ENCODE measurements around the gene HEBP2.
"Not testable (repeated sequence)": the region's sequence is repeated elsewhere in the genome, so short reads cannot be mapped to it uniquely, and the experiment has no call there.

Gene HEBP2, protein sequence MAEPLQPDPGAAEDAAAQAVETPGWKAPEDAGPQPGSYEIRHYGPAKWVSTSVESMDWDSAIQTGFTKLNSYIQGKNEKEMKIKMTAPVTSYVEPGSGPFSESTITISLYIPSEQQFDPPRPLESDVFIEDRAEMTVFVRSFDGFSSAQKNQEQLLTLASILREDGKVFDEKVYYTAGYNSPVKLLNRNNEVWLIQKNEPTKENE

DNA sequence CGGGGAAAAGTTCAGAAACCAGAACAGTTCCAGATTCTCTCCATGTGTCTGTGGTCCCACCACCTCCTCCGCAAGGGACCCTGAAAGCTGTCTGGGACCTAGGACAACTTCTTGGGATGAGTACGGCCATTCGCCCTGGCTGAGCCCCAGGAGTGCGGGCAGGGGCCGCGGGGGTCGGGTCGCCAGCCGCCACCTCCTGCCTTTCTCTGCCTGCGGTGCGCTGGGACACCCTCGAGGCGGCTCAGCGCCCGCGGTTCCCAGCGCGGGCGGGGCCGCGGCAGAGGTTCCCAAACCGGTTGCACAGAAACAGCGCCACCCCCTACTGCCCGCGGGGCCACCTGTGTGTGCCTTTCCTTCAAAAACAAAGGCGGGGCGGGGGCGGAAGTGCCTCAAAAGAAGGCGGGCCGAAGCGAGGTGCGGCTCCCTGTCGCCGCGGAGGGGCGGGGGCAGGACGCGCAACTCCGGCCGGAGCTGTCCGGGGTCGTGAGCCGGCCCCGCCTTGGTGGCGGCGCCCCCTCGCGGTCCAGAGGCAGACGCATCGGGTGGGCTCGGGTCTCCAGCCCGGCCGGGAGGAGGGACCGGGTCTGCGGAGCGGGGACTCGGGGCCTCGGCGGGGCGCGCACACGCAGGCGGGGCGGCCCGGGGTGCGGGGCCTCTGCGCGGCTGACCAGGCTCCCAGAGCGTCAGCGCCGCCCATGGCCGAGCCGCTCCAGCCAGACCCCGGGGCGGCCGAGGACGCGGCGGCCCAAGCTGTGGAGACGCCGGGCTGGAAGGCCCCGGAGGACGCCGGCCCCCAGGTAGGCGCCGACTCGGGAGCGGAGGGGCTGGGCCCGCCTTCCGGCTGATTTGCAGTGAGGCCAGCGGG lies at the start of gene HEBP2:
Gene HEBP2, plus strand, starts transcription at position 423 of the 865 bp plus-strand sequence. Its CDS starts 273 bp downstream, at position 696.
- peak; percentile 90 to 91 for DNase-seq

DNA sequence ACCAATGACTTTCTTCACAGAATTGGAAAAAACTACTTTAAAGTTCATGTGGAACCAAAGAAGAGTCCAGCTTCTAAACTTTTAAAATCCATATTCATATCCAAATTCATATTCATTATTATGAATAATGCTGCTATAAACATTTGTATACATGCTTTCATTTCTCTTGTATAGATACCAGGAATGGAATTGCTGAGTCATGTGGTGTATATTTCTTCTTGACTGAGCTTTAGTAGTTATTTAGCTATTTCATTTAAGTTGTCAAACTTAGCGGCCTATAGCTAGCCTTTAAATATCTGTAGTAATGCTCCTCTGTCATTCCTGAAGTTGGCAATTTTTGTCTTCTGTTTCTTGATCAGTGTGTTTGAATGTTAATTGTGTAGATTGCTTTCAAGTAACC lies 46.1 kb upstream of the HEBP2 start:
- DNase-seq = no peak

DNA sequence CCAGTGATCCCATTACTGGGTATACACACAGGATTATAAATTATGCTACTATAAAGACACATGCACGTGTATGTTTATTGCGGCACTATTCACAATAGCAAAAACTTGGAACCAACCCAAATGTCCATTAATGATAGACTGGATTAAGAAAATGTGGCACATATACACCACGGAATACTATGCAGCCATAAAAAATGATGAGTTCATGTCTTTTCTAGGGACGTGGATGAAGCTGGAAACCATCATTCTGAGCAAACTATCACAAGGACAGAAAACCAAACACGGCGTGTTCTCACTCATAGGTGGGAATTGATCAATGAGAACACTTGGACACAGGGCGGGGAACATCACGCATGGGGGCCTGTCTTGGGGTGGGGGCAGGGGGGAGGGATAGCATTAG lies 35.3 kb upstream of the HEBP2 start:
- DNase-seq = not testable (repeated sequence)

DNA sequence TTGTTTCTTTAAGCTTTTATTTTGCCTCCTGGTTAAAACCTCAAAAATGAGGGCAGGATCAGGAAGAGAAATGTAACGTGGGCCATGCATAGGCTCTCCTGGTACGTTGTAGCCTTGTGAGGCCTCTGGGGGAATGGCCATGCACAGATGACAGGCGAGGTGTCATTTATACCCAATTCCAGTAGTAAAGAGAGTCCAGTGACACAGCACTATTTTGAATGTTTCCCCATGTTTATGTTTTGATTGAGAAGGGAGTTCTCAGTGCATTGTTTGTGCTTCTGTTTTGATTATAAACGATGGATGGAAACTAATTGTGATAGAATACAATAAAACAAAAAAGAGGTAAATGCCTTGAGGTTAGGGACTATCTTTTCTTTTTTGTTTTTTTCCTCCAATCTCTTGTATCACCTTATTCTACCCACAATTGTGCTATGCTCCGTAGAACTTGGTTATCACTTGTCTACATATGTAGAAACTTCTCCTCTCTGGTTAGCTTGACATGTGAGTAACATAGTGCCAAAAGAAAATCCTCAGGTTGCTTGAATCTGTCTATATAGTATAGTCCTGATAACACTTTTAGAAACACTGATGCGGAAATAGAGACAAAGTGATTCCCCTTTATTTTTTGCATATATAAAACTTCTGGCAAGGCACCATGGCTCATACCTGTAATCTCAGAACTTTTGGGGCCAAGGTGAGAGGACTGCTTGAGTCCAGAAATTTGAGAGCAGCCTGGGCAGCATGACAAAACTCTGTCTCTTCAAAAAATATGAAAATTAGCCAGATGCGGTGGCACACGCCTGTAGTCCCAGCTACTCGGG lies 33.2 kb upstream of the HEBP2 start:
- no peak for DNase-seq

DNA sequence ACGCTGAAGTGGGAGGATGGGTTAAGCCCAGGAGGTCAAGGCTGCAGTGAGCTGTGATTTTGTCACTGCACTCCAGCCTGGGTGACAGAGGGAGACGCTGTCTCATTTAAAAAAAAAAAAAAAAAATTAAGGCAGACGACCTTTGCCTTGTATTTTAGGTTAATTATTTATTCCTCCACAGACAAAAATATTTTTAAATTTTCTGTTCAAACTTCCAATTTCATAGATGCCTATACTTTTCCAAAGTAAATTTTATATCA lies 32.6 kb upstream of the HEBP2 start:
- DNase-seq = no peak

DNA sequence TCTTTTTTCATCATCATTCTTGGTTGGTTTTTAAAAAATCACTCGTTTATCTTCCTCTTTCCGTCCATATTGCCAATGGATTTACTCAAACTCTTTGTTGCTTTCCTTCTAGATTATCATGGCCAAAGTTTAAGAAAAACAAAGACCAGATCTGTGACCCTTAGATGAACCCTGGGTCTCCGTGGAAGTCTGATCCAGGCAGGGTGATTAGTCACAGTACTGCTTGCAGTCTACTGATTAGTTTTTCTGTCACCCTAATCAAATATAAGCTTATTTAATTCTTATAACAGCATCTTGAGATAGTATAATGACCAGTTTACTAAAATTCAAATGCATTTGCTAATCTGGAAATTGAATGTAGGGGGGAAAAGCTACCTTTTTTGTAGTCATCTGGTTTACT lies 32.3 kb upstream of the HEBP2 start:
- DNase-seq = no peak

DNA sequence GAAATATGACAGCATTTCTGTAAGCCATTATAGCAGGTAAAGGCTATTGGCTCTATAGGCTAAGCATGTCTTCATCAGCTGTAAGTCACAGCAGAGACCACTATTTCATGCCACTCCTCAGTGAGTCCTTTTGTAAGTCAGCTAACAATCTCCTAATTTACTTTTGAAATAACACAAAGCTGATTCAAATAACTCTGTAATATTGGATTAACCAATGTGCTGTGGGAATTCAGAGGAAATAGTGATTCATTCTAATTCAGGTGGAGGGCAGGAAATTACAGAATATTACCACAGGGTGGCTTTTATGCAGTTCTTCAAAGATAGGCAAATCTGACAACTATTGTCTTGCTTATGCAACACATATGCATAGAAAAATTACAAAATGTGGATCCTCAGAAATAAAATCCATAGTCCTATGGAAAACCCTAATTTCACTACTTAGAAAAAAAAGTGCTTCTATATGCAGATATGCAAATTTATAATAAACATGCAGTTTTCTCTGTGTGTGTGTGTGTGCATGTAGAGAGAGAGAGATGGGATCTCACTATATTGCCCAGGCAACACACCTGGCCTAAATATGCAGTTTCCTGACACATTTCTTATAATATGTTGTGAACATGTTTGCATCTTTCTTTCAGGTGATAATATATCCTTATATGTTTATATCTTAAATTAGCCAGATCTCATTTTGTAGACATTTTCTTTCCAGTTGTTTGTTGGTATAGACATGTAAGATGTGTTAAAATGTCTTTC lies 31.1 kb upstream of the HEBP2 start:
- DNase-seq = no peak

DNA sequence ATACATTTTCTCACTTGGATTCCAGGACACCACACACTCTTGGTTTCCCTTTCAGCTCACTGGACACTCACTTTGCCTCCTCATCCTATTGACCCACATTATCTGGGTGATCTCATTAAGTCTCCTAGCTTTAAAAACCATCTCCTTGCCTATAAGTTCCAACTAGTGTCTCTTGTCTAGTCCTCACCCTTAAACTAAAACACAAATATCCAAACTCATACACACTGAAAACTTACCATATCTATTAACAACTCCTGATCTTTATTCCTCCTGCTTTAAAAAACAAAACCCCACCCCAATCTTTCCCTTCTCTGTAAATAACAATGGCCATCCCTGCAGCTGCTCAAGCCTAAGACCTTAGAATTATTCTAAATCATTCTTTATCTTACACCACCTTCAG lies 29.8 kb upstream of the HEBP2 start:
- DNase-seq = no peak

DNA sequence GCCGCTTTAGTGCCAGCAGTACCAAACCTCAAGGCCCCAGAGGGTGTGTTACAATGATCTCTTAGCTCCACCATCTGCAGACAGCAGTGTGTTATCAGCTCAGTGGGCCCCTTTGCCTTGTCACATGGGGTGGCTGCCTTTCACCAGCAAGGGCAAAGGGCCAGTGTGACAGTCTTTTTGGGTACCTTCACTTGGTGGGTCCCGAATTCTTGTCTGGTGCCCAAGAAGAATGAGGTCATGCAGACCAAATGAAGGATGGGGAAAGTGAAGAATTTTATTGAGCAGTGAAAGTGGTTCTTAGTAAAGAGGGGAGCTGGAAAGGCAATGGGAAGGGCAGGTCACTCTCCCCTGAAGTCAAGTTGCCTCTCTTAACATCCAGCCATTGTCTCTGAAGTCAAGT lies 29.2 kb upstream of the HEBP2 start:
- no peak for DNase-seq

DNA sequence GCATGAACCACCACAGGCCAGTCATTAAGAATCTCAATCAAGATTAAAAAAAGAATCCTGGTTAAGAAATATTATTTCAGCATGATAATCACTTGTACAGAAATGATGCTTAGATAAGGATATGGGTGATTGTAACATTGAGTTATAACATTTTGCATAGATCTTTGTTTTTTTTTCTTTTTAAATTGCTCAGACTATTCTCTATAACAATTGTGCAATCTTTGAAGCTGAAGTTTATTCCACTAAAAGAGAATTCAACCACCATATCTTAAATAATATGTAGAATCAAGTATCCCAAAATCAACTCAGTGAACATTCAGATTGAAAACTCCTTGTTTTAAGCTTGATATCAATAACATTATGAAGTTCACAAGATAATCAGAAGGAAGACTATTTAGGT lies 27.0 kb upstream of the HEBP2 start:
- DNase-seq = no peak

DNA sequence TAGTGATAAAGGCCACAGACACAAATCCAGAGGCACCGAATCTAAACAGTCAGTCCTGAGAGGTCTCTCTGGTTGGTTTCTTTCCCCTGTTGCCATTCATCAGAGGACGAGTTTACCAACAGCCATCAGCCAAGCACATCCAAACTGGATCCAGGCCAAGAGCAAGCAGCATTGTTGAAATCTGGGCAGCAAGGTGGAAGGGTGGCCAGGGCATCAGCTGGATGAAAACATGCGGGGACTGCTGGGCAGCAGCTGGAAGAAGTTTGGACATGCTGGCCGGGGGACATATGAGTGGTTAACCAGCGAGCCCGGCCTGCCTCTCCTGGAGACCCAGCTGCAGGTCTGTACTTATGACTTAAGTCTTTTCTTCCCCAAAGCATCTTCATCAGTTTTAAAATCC lies 26.2 kb upstream of the HEBP2 start, which contains the start of gene SMIM28:
Gene SMIM28, plus strand, starts transcription at position 62 of the 400 bp plus-strand sequence. Its CDS starts 168 bp downstream, at position 230.
- DNase-seq = no peak

DNA sequence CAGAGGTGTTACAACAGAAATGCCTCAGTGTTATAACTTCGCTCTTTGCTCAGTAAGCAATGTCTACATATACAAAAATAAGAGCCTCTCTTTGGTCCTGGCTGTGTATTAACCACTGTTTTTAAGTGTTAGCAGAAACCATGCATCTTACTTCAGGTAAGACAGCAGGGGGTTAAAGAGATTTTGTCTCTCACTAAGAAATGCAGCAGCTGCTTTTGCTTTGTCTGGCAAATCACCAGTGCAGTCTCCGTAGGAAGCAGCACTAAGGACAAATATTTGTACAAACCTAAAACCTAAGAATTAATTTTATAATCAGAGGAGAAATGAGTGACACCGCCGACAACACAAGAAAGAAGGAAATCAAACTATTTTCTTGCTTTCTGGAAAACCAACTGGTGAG lies 25.6 kb upstream of the HEBP2 start:
- DNase-seq = no peak

DNA sequence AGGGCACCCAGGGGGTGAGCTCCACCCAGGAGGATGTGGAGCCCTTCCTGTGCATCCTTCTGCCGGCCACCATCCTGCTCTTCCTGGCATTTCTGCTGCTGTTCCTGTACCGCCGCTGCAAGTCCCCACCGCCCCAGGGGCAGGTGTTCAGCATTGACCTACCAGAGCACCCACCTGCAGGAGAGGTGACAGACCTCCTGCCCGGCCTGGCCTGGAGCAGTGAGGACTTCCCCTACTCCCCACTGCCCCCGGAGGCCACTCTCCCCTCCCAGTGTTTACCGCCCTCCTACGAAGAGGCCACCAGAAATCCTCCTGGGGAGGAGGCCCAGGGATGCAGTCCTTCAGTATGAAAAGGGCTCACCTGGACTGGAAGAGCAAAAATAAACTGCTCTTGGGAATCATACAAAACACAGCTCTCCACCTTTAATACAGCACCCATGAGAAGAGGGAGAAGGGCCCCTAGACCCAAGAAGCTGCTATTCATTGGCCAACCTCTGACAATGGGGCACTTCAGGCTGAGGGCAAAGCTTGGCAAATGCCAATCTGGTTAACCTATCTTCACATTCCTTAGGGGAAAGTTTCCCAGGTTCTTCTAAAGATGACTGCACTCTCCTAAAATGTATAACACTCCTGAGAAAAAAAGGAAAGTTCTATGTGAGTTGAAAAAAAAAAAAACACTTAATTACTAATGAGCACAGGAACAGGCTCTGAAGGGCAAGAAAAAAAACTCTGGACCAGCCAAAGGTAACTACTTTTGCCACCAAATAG lies 21.3 kb upstream of the HEBP2 start:
- DNase-seq = no peak

DNA sequence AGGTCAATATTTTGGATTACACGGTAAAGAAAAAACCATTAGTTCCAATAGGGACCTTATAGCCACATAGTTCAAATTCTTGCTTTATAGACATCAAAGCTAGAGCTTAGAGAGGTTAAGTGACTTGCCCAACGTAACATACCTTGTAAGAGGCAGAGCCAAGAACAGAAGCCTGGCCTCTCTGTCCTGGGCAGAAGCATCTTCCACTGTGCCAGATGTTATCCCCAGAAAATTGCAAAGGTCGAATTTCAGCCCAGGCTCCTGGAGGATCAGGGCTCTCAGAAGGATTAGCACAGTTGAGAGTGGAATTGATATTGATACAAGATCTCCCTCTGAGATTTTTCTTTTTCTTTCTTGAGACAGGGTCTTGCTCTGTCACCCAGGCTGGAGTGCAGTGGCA lies 20.2 kb upstream of the HEBP2 start:
- DNase-seq = no peak

DNA sequence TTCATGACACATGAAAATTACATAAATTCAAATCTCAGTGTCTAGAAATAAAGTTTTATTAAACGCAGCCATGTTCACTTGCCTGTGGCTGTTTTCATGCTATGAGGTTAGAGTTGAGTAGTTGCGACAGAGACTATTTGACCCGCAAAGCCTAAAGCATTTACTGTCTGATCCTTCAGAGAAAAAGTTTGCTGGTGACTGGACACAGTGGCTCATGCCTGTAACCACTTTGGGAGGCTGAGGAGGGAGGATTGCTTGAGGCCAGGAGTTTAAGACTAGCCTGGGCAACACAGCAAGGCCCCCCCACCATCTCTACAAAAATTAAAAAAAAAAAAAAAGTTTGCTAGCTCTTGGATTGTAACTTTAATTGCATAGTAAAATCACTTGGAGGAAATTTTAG lies 17.1 kb upstream of the HEBP2 start:
- no peak for DNase-seq

DNA sequence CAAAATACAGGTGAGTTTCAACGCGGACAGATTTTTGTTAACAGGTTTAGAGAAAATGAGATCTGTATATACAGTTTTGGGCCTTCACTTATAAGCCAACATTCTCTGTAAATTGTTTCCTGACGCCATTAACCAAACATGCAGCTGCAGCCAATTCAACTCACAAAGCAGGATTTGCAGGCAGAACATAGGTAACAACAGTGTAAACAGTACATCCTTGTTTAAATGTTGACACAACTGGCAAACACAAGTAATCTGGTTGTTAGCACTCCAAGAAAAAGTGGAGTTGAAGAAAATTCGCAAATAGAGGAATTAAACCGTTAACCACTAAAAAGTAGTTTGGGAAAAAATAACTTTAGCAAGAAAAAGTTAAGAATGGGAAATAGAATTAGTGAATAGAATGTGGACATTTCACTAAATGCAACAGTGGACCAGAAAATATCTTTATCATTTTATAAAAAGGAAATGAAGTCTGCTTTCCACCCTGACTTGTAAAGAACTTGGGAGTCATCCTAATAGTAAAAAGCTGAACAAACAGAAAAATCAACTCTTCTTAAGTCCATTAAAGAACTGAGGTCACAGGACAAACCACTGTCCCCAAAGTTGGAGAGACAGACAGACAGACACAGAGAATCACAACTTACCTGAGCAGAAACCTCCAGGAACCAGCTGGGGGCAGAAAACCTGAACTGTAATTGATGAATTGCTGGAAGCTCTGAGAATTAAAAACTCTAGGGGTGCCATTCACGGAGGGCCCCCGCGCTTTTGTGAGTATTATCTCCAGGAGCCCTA lies 16.2 kb upstream of the HEBP2 start:
- no peak for DNase-seq

DNA sequence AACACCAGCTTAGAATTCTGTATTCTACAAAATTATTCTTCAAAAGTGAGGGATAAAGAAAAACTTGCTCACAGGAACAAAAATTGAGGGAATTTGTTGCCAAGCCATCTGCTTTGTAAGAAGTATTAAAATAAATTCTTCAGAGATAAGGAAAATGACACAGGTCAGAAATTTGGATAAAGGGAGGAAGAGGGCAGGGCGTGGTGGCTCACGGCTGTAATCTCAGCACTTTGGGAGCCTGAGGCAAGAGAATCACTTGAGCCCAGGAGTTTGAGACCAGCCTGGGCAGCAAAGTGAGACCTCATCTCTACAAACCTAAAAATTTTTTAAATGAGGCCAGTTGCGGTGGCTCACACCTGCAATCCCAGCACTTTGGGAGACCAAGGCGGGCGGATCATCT lies 14.5 kb upstream of the HEBP2 start:
- no peak for DNase-seq

DNA sequence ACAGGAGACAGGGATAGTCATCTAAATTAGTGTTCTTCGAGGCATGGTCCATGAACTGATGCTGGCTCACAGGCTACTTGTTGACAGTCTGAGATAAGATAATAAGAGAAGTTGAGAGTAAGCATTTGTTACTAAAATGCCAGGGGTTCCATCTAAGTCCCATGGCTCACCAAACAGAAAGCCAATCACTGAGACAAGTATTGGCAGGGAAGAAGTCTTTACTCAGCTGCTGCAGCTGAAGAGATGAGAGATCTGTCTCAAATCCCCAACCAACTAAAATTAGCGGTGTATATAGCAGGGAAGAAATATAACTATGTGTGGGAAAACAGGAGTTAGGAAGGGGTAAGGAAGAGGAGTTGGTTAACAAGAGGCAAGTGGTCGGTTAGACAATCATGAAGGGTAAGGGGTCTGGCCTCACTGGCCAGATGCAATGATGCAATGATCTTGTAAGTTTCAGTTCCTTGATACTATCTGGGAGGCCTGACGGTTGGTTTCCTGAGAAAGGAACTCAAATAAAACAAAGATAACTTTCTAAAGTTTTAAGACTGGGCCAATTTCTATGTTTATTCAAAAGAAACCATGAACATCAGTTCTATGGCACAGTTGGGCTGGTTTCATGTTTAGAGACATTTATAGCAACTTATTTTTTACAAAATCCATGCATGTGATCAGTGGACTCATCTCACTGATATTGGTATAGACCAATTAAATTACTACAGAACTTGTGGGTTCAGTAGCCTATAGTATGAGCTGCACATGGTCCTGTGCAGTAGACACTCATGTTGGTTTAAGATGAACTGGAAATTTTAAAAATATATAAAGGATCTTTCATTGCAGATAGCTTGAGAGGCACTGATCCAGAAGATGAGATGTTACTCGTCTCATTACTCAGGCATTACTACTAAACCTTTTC lies 9.9 kb upstream of the HEBP2 start:
- DNase-seq = no peak

DNA sequence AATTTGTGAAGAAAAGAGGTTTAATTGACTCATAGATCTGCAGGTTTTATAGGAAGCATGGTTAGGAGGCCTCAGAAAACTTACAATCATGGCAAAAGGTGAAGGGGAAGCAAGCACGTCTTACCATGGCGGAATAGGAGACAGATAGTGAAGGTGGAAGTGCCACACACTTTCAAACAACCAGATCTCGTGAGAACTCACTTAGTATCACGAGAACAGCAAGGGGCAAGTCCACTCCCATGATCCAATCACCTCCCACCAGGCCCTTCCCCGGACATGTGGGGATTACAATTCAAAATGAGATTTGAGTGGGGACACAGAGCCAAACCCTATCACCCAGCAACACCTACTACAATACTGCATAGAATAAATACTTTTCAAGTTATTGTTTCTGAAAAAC lies 7.3 kb upstream of the HEBP2 start:
- DNase-seq = no peak
